ENCODE data around the gene BORCS6. TPM values are rescaled to one million over a fixed set of nuclear protein-coding genes. Genes with fewer than 3 reads are reported as not detected.

The BORCS6 gene
- total and polyA plus RNA-seq, 2 experiments from 2014 or later = 1.8 to 7.1 TPM

DNA sequence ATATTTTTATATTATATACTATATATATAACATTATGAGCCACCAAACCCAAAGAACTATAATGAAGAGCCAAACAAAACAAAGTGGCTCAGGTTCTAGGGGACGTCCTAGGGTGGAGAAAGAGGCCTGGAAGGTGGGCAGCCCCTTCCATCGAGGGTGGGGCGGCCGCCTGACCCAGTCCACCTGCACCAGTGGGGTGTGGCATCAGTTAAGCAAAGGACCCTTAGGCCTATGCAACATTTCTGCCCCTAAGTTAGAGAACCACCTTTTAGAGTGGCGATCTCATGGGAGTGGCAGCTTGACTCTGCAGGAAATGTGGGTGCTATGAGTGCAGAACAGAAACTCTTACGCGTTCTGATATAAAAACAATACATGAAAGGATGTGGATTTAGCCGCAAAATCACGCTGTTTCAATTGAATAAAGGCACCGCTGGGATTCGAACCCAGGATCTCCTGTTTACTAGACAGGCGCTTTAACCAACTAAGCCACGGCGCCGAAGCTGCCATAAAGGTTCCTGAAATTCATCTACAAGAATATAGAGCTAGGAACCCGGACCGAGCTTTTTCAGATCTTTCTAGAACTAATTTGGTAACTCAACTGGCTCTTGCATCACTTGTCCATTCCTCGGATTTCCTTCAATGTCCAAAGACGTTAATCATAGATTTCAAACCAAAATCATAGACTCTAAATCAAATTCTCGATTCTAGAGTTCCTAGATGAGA, 36.0 kb upstream of the BORCS6 start (continued):
- TF ChIP-seq, protein P1, sequence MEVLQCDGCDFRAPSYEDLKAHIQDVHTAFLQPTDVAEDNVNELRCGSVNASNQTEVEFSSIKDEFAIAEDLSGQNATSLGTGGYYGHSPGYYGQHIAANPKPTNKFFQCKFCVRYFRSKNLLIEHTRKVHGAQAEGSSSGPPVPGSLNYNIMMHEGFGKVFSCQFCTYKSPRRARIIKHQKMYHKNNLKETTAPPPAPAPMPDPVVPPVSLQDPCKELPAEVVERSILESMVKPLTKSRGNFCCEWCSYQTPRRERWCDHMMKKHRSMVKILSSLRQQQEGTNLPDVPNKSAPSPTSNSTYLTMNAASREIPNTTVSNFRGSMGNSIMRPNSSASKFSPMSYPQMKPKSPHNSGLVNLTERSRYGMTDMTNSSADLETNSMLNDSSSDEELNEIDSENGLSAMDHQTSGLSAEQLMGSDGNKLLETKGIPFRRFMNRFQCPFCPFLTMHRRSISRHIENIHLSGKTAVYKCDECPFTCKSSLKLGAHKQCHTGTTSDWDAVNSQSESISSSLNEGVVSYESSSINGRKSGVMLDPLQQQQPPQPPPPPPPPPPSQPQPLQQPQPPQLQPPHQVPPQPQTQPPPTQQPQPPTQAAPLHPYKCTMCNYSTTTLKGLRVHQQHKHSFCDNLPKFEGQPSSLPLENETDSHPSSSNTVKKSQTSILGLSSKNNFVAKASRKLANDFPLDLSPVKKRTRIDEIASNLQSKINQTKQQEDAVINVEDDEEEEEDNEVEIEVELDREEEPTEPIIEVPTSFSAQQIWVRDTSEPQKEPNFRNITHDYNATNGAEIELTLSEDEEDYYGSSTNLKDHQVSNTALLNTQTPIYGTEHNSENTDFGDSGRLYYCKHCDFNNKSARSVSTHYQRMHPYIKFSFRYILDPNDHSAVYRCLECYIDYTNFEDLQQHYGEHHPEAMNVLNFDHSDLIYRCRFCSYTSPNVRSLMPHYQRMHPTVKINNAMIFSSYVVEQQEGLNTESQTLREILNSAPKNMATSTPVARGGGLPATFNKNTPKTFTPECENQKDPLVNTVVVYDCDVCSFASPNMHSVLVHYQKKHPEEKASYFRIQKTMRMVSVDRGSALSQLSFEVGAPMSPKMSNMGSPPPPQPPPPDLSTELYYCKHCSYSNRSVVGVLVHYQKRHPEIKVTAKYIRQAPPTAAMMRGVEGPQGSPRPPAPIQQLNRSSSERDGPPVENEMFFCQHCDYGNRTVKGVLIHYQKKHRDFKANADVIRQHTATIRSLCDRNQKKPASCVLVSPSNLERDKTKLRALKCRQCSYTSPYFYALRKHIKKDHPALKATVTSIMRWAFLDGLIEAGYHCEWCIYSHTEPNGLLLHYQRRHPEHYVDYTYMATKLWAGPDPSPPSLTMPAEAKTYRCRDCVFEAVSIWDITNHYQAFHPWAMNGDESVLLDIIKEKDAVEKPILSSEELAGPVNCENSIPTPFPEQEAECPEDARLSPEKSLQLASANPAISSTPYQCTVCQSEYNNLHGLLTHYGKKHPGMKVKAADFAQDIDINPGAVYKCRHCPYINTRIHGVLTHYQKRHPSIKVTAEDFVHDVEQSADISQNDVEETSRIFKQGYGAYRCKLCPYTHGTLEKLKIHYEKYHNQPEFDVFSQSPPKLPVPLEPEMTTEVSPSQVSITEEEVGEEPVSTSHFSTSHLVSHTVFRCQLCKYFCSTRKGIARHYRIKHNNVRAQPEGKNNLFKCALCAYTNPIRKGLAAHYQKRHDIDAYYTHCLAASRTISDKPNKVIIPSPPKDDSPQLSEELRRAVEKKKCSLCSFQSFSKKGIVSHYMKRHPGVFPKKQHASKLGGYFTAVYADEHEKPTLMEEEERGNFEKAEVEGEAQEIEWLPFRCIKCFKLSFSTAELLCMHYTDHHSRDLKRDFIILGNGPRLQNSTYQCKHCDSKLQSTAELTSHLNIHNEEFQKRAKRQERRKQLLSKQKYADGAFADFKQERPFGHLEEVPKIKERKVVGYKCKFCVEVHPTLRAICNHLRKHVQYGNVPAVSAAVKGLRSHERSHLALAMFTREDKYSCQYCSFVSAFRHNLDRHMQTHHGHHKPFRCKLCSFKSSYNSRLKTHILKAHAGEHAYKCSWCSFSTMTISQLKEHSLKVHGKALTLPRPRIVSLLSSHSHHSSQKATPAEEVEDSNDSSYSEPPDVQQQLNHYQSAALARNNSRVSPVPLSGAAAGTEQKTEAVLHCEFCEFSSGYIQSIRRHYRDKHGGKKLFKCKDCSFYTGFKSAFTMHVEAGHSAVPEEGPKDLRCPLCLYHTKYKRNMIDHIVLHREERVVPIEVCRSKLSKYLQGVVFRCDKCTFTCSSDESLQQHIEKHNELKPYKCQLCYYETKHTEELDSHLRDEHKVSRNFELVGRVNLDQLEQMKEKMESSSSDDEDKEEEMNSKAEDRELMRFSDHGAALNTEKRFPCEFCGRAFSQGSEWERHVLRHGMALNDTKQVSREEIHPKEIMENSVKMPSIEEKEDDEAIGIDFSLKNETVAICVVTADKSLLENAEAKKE (CRISPR knock-in tag; IDR thresholded peaks at IDR 0.05) = no peak
- TF ChIP-seq STAT1 (IDR thresholded peaks at IDR 0.05; ENCODE audit: unreplicated experiment) (no peak), ZNF114 (CRISPR knock-in tag; IDR thresholded peaks at IDR 0.05) (0 out of 2 replicates have a peak, but pooled peaks have one; percentile 57)

DNA sequence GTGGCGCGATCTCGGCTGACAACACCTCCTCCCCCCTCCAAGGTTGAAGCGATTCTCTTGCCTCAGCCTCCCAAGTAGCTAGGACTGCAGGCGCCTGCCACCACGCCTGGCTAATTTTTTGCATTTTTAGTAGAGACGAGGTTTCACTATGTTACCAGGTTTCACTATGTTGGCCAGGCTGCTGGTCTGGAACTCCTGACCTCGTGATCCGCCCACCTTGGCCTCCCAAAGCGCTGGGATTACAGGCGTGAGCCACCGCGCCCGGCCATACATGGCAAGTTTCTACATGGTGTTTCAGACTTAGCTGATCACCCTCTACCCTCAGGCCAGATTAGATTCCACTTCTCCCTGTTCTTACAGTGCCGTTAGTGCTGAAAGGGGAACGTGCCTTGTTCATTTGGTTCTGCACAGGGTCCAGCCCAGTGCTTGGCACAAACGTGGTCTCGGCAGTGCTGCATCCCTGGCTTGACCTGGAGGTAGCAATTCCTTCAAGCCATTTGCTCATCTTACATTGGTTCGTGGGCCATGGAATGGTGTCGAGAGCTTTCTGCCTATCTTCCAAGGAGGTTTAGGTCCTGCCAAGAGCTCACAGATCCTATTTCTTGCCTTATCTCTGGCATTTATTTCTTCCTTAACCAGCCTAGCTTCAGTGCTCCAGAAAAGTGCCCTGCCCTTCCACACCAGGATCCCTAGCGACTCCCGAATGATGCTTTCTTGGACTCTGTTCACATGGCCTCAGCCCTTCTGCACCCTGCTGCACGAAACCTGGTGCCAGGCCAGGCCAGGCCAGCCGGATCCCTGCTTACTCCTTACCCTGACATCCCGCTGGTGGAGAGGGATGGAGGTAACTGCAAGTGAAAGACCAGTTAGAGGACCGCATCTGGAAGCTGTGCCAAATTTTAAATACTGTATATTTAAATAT, 35.2 kb upstream of the BORCS6 start:
- Mint-ChIP-seq H3K9me3 (peaks cover 34% of the 10 kb centered on the region), H3K4me3 (peak overlapping the region; percentile 64; the same call in 2 of the 3 replicates), H3K27ac (0 out of 2 replicates have a peak overlapping the region, but pooled peaks have one; percentile 51), H3K27me3 (ENCODE audit: insufficient read depth, low read depth, poor library complexity) (peaks cover 60% of the 10 kb centered on the region), H3K36me3 (ENCODE audit: low read depth) (peaks cover 40% of the 10 kb centered on the region), H3K4me1 (peaks cover 12% of the 10 kb centered on the region)
- Histone ChIP-seq H2AFZ (no peak overlapping the region), H3K79me2 (replicated peaks; ENCODE audit: insufficient read depth) (no peaks in the 10 kb centered on the region), H3K27me3 (ENCODE audit: insufficient read depth) (no peaks in the 10 kb centered on the region), H4K20me1 (replicated peaks; ENCODE audit: insufficient read depth) (peaks cover under 1% of the 10 kb centered on the region), H3K27ac (ENCODE audit: low read depth) (no peak overlapping the region), H3K4me1 (ENCODE audit: insufficient read depth) (peaks cover 6% of the 10 kb centered on the region; the same call in 1 of the 2 replicates), H3K4me3 (no peak overlapping the region), H3K9me2 (ENCODE audit: insufficient read depth) (no peaks in the 10 kb centered on the region), H3K4me2 (no peak overlapping the region), H3F3A (replicated peaks; ENCODE audit: low read depth) (peaks cover 35% of the 10 kb centered on the region), H3K36me3 (ENCODE audit: insufficient read depth) (peaks cover 4% of the 10 kb centered on the region; the same call in 1 of the 2 replicates)
- ATAC-seq (no peak), DNase-seq (ENCODE audit: low spot score) (no peak)
- TF ChIP-seq, protein P2, sequence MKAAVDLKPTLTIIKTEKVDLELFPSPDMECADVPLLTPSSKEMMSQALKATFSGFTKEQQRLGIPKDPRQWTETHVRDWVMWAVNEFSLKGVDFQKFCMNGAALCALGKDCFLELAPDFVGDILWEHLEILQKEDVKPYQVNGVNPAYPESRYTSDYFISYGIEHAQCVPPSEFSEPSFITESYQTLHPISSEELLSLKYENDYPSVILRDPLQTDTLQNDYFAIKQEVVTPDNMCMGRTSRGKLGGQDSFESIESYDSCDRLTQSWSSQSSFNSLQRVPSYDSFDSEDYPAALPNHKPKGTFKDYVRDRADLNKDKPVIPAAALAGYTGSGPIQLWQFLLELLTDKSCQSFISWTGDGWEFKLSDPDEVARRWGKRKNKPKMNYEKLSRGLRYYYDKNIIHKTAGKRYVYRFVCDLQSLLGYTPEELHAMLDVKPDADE (IDR thresholded peaks at IDR 0.05) = no peak
- TF ChIP-seq, protein P3, sequence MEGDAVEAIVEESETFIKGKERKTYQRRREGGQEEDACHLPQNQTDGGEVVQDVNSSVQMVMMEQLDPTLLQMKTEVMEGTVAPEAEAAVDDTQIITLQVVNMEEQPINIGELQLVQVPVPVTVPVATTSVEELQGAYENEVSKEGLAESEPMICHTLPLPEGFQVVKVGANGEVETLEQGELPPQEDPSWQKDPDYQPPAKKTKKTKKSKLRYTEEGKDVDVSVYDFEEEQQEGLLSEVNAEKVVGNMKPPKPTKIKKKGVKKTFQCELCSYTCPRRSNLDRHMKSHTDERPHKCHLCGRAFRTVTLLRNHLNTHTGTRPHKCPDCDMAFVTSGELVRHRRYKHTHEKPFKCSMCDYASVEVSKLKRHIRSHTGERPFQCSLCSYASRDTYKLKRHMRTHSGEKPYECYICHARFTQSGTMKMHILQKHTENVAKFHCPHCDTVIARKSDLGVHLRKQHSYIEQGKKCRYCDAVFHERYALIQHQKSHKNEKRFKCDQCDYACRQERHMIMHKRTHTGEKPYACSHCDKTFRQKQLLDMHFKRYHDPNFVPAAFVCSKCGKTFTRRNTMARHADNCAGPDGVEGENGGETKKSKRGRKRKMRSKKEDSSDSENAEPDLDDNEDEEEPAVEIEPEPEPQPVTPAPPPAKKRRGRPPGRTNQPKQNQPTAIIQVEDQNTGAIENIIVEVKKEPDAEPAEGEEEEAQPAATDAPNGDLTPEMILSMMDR (conservative IDR thresholded peaks at IDR 0.05; ENCODE audit: low read depth in 2 of 2) = no peak
- TF ChIP-seq STAT1 (IDR thresholded peaks at IDR 0.05; ENCODE audit: unreplicated experiment) = no peak
- TF ChIP-seq POLR2AphosphoS5 (IDR thresholded peaks at IDR 0.05; ENCODE audit: low read depth) = no peak
- TF ChIP-seq CREB1 (CRISPR knock-in tag; IDR thresholded peaks at IDR 0.05; ENCODE audit: low read depth) = no peak

All from GM23338 (cell line).